ENCODE data around the gene MYH10. TPM values are rescaled to one million over a fixed set of nuclear protein-coding genes. Genes with fewer than 3 reads are reported as not detected.

The MYH10 gene
- total RNA-seq, 2 experiments from 2014 or later, result 13.1 to 13.4 TPM

DNA sequence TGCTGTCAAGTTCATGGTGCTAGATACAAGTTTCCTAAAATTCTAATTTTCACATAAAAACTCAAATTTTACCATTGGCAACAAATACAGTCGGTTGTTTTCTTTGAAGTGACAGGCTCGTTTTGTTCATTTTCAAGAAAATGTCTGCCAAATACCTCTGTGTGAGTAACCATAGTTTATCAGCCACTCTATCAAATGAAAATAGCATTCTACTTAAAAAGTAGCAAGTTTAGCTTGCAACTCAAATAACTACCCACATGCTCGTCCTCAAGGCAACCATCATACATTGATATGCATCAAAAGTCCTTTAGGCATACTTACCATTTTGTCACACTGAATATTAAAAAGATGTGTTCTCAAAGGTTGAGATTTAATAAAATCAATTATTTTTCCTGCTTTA, 11.7 kb downstream of the MYH10 start:
- H3K27ac Mint-ChIP-seq, result no peak overlapping the region
- intact Hi-C loops (cut with micrococcal nuclease), result no loop called here
- CTCF ChIA-PET, result no interaction called here

GRCh38 chr17:8614988-8615387, 15.5 kb downstream of the MYH10 start:
- H3K27ac Mint-ChIP-seq, result no peak overlapping the region
- peaks cover 10% of the 10 kb centered on the region for H3K27me3 Mint-ChIP-seq (ENCODE audit: low read depth)
- H3K4me3 Mint-ChIP-seq, result no peak overlapping the region
- intact Hi-C loops (cut with micrococcal nuclease), result no loop called here
- DNase-seq, result no peak
- H3K9me3 Mint-ChIP-seq, result peaks cover 2% of the 10 kb centered on the region
- H3K4me1 Mint-ChIP-seq (ENCODE audit: low read depth), result no peaks in the 10 kb centered on the region
- H3K36me3 Mint-ChIP-seq (ENCODE audit: low read depth), result no peaks in the 10 kb centered on the region
- CTCF ChIA-PET, result no interaction called here

More for the DNA sequence above, 11.7 kb downstream of the MYH10 start:
- Mint-ChIP-seq H3K4me1 (ENCODE audit: low read depth) (peaks cover 12% of the 10 kb centered on the region), H3K27me3 (ENCODE audit: low read depth) (peaks cover 13% of the 10 kb centered on the region), H3K4me3 (no peak overlapping the region), H3K36me3 (ENCODE audit: low read depth) (no peaks in the 10 kb centered on the region), H3K9me3 (no peaks in the 10 kb centered on the region)
- no peak for DNase-seq

- Mint-ChIP-seq H3K9me3 (peaks cover 2% of the 10 kb centered on the region), H3K27ac (no peak overlapping the region), H3K4me1 (ENCODE audit: low read depth) (no peaks in the 10 kb centered on the region), H3K36me3 (ENCODE audit: low read depth) (no peaks in the 10 kb centered on the region), H3K27me3 (ENCODE audit: low read depth) (peaks cover 9% of the 10 kb centered on the region), H3K4me3 (no peak overlapping the region)
- intact Hi-C loops (cut with micrococcal nuclease), result no loop called here
- CTCF ChIA-PET, result no interaction called here
- no peak for DNase-seq
Measured at GRCh38 chr17:8611619-8612298, 18.8 kb downstream of the MYH10 start.

- H3K27ac Mint-ChIP-seq, result no peak overlapping the region
- H3K4me3 Mint-ChIP-seq, result no peak overlapping the region
- intact Hi-C loops (cut with micrococcal nuclease), result no loop called here
- H3K27me3 Mint-ChIP-seq (ENCODE audit: low read depth), result peaks cover 7% of the 10 kb centered on the region
- no peaks in the 10 kb centered on the region for H3K36me3 Mint-ChIP-seq (ENCODE audit: low read depth)
- H3K4me1 Mint-ChIP-seq (ENCODE audit: low read depth), result no peaks in the 10 kb centered on the region
- CTCF ChIA-PET, result no interaction called here
- peaks cover 2% of the 10 kb centered on the region for H3K9me3 Mint-ChIP-seq
- DNase-seq, result no peak
Measured at GRCh38 chr17:8611137-8611536, 19.4 kb downstream of the MYH10 start.

DNA sequence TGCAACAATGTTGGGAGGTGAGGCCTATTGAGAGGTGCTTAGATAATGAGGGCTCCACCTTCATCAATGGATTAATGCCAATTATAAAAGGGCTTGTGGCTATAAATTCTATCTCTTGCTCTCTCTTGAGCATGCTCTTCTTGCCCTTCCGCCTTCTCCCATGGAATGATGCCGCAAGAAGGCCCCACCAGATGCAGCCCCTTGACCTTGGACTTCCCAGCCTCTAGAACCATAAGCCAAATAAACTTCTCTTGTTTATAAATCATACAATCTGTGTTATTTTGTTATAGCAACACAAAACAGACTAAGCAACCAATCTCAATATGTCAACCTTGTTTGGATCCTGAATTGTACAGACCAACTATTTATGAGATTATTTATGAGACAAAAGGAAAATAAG, 20.0 kb downstream of the MYH10 start:
- no peak overlapping the region for H3K27ac Mint-ChIP-seq
- peaks cover 2% of the 10 kb centered on the region for H3K9me3 Mint-ChIP-seq
- H3K27me3 Mint-ChIP-seq (ENCODE audit: low read depth), result peaks cover 6% of the 10 kb centered on the region
- H3K4me3 Mint-ChIP-seq, result no peak overlapping the region
- DNase-seq, result no peak
- no peaks in the 10 kb centered on the region for H3K36me3 Mint-ChIP-seq (ENCODE audit: low read depth)
- no peaks in the 10 kb centered on the region for H3K4me1 Mint-ChIP-seq (ENCODE audit: low read depth)
- CTCF ChIA-PET, result no interaction called here
- intact Hi-C loops (cut with micrococcal nuclease), result no loop called here

GRCh38 chr17:8609910-8610309, 20.6 kb downstream of the MYH10 start:
- Mint-ChIP-seq H3K9me3 (peaks cover 2% of the 10 kb centered on the region), H3K27ac (no peak overlapping the region), H3K27me3 (ENCODE audit: low read depth) (peaks cover 6% of the 10 kb centered on the region), H3K36me3 (ENCODE audit: low read depth) (no peaks in the 10 kb centered on the region), H3K4me3 (no peak overlapping the region), H3K4me1 (ENCODE audit: low read depth) (no peaks in the 10 kb centered on the region)
- intact Hi-C loops (cut with micrococcal nuclease), result no loop called here
- CTCF ChIA-PET, result no interaction called here
- DNase-seq, result no peak

GRCh38 chr17:8608001-8608400, 22.5 kb downstream of the MYH10 start:
- Mint-ChIP-seq H3K27ac (no peak overlapping the region), H3K36me3 (ENCODE audit: low read depth) (no peaks in the 10 kb centered on the region), H3K4me1 (ENCODE audit: low read depth) (no peaks in the 10 kb centered on the region), H3K27me3 (ENCODE audit: low read depth) (peaks cover 6% of the 10 kb centered on the region), H3K9me3 (peaks cover 2% of the 10 kb centered on the region), H3K4me3 (no peak overlapping the region)
- CTCF ChIA-PET, result no interaction called here
- DNase-seq, result no peak
- intact Hi-C loops (cut with micrococcal nuclease), result no loop called here

GRCh38 chr17:8606401-8606800, 24.1 kb downstream of the MYH10 start:
- H3K4me3 Mint-ChIP-seq, result no peak overlapping the region
- no peak for DNase-seq
- H3K9me3 Mint-ChIP-seq, result peaks cover 2% of the 10 kb centered on the region
- no peak overlapping the region for H3K27ac Mint-ChIP-seq
- CTCF ChIA-PET, result no interaction called here
- no peaks in the 10 kb centered on the region for H3K27me3 Mint-ChIP-seq (ENCODE audit: low read depth)
- H3K4me1 Mint-ChIP-seq (ENCODE audit: low read depth), result no peaks in the 10 kb centered on the region
- intact Hi-C loops (cut with micrococcal nuclease), result no loop called here
- H3K36me3 Mint-ChIP-seq (ENCODE audit: low read depth), result no peaks in the 10 kb centered on the region

DNA sequence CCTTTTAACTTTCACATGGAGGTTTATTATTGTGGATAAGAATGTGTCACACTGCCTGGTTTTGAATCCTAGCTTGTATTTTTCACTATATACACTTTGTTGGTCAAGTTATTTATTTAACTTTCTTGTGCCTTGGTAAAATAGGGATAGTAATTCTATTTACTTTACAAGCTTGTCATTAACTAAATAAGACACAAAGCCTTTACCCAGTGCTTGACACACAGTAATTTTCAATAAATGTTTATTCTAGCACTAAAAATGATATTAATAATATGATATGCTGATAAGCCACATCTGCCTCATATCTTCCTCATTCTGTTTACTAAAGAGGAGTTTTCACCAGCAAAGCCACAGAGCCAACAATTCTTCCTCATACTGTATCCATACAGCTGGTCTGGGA, 27.8 kb downstream of the MYH10 start:
- intact Hi-C loops (cut with micrococcal nuclease), result no loop called here
- H3K9me3 Mint-ChIP-seq, result no peaks in the 10 kb centered on the region
- H3K27me3 Mint-ChIP-seq (ENCODE audit: low read depth), result no peaks in the 10 kb centered on the region
- H3K36me3 Mint-ChIP-seq (ENCODE audit: low read depth), result no peaks in the 10 kb centered on the region
- DNase-seq, result no peak
- no peaks in the 10 kb centered on the region for H3K4me1 Mint-ChIP-seq (ENCODE audit: low read depth)
- H3K27ac Mint-ChIP-seq, result no peak overlapping the region
- H3K4me3 Mint-ChIP-seq, result no peak overlapping the region
- CTCF ChIA-PET, result no interaction called here

- intact Hi-C loops (cut with micrococcal nuclease), result no loop called here
- DNase-seq, result no peak
- Mint-ChIP-seq H3K4me3 (no peak overlapping the region), H3K36me3 (ENCODE audit: low read depth) (no peaks in the 10 kb centered on the region), H3K27ac (no peak overlapping the region), H3K9me3 (no peaks in the 10 kb centered on the region), H3K4me1 (ENCODE audit: low read depth) (no peaks in the 10 kb centered on the region), H3K27me3 (ENCODE audit: low read depth) (no peaks in the 10 kb centered on the region)
- CTCF ChIA-PET, result no interaction called here
Measured at GRCh38 chr17:8599351-8600011, 31.0 kb downstream of the MYH10 start.

DNA sequence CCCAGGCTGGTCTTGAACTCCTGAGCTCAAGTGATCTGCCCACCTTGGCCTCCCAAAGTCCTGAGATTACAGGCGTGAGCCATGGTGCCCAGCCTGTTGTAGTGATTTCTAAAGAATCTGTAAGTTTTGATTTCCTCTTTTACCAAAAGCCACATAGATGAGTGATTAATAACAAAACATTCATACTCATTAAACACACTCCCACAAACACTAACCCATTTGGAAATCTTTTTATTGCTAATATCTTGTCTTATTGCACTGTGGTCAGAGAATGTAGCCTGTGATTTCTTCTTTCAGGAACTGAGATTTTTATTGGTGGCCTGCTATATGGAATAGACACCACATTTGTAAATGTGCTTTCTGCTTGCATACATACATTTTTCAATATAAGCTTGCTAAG, 31.6 kb downstream of the MYH10 start:
- CTCF ChIA-PET, result no interaction called here
- H3K4me1 Mint-ChIP-seq (ENCODE audit: low read depth), result no peaks in the 10 kb centered on the region
- no peaks in the 10 kb centered on the region for H3K36me3 Mint-ChIP-seq (ENCODE audit: low read depth)
- no peak overlapping the region for H3K4me3 Mint-ChIP-seq
- H3K27me3 Mint-ChIP-seq (ENCODE audit: low read depth), result no peaks in the 10 kb centered on the region
- DNase-seq, result no peak
- intact Hi-C loops (cut with micrococcal nuclease), result no loop called here
- no peak overlapping the region for H3K27ac Mint-ChIP-seq
- no peaks in the 10 kb centered on the region for H3K9me3 Mint-ChIP-seq

GRCh38 chr17:8593830-8594229, 36.7 kb downstream of the MYH10 start:
- DNase-seq, result no peak
- CTCF ChIA-PET, result no interaction called here
- H3K4me3 Mint-ChIP-seq, result no peak overlapping the region
- no peaks in the 10 kb centered on the region for H3K4me1 Mint-ChIP-seq (ENCODE audit: low read depth)
- no peaks in the 10 kb centered on the region for H3K36me3 Mint-ChIP-seq (ENCODE audit: low read depth)
- peaks cover 4% of the 10 kb centered on the region for H3K27me3 Mint-ChIP-seq (ENCODE audit: low read depth)
- H3K9me3 Mint-ChIP-seq, result no peaks in the 10 kb centered on the region
- intact Hi-C loops (cut with micrococcal nuclease), result no loop called here
- H3K27ac Mint-ChIP-seq, result no peak overlapping the region

- Mint-ChIP-seq H3K9me3 (no peaks in the 10 kb centered on the region), H3K27me3 (ENCODE audit: low read depth) (peaks cover 4% of the 10 kb centered on the region), H3K27ac (no peak overlapping the region), H3K4me3 (no peak overlapping the region), H3K4me1 (ENCODE audit: low read depth) (no peaks in the 10 kb centered on the region), H3K36me3 (ENCODE audit: low read depth) (no peaks in the 10 kb centered on the region)
- intact Hi-C loops (cut with micrococcal nuclease), result no loop called here
- CTCF ChIA-PET, result no interaction called here
- no peak for DNase-seq
Measured at GRCh38 chr17:8593276-8593675, 37.2 kb downstream of the MYH10 start.
